ENCODE measurements around the gene FAM114A1. TPM values are rescaled to one million over a fixed set of nuclear protein-coding genes. Genes with fewer than 3 reads are reported as not detected.

Gene FAM114A1
- polyA plus RNA-seq, 1 donor from 2014 or later: not detected

DNA sequence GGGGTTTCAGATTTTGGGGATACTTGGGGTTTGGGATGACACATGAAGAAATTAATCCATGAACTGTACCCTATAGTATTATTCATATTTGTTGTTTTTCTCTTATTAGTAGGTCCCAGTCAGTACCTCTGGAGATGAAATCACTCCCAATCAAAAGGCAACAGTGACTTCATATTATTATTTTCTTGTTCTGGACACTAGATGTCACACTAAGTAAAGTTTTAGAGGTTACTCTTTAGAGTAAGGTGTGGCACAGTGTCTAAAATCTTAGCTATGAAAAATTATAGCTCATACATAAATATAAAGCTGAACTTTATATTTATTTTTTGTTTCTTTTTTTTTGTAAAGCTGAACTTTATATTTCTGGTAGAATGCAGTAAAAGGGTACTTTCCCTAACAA is 35.1 kb downstream of the FAM114A1 start:
- Histone ChIP-seq H3K36me3 (ENCODE audit: insufficient read depth, low read length) (no peaks in the 10 kb centered on the region), H3F3A (ENCODE audit: insufficient read depth, low read length, poor library complexity, severe bottlenecking) (no peaks in the 10 kb centered on the region), H3K27me3 (ENCODE audit: insufficient read depth, low read depth, low read length) (no peaks in the 10 kb centered on the region), H4K20me1 (ENCODE audit: insufficient read depth) (no peaks in the 10 kb centered on the region), H3K4me2 (ENCODE audit: low read length) (no peak overlapping the region), H3K9ac (ENCODE audit: low read length) (no peak overlapping the region), H3K9me3 (ENCODE audit: low read length) (no peaks in the 10 kb centered on the region), H3K9me2 (ENCODE audit: insufficient read depth, low read length) (no peaks in the 10 kb centered on the region), H3K4me3 (ENCODE audit: low read length) (no peak overlapping the region), H3K79me2 (replicated peaks; ENCODE audit: insufficient read depth, low read length) (no peaks in the 10 kb centered on the region), H2AFZ (ENCODE audit: low read depth, low read length) (no peak overlapping the region), H3K27ac (ENCODE audit: low read length) (no peak overlapping the region)
- TF ChIP-seq, protein P1, sequence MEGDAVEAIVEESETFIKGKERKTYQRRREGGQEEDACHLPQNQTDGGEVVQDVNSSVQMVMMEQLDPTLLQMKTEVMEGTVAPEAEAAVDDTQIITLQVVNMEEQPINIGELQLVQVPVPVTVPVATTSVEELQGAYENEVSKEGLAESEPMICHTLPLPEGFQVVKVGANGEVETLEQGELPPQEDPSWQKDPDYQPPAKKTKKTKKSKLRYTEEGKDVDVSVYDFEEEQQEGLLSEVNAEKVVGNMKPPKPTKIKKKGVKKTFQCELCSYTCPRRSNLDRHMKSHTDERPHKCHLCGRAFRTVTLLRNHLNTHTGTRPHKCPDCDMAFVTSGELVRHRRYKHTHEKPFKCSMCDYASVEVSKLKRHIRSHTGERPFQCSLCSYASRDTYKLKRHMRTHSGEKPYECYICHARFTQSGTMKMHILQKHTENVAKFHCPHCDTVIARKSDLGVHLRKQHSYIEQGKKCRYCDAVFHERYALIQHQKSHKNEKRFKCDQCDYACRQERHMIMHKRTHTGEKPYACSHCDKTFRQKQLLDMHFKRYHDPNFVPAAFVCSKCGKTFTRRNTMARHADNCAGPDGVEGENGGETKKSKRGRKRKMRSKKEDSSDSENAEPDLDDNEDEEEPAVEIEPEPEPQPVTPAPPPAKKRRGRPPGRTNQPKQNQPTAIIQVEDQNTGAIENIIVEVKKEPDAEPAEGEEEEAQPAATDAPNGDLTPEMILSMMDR (IDR thresholded peaks at IDR 0.05; ENCODE audit: poor library complexity, severe bottlenecking): peak; percentile 78
- peak; percentile 85 for TF ChIP-seq RAD21 (conservative IDR thresholded peaks at IDR 0.05)
- TF ChIP-seq EZH2 (IDR thresholded peaks at IDR 0.05; ENCODE audit: borderline replicate concordance, insufficient read depth, low read length, poor library complexity, severe bottlenecking): no peak
- peak; percentile 86 for TF ChIP-seq SMC3 (conservative IDR thresholded peaks at IDR 0.05; ENCODE audit: poor library complexity)
- no peak for TF ChIP-seq TAF1 (IDR thresholded peaks at IDR 0.05; ENCODE audit: low read depth)
- no peak for TF ChIP-seq EP300 (conservative IDR thresholded peaks at IDR 0.05; ENCODE audit: poor library complexity, severe bottlenecking)
- TF ChIP-seq MXI1 (conservative IDR thresholded peaks at IDR 0.05; ENCODE audit: poor library complexity, severe bottlenecking): no peak
- TF ChIP-seq POLR2AphosphoS5 (IDR thresholded peaks at IDR 0.05): no peak
- TF ChIP-seq, protein P2, sequence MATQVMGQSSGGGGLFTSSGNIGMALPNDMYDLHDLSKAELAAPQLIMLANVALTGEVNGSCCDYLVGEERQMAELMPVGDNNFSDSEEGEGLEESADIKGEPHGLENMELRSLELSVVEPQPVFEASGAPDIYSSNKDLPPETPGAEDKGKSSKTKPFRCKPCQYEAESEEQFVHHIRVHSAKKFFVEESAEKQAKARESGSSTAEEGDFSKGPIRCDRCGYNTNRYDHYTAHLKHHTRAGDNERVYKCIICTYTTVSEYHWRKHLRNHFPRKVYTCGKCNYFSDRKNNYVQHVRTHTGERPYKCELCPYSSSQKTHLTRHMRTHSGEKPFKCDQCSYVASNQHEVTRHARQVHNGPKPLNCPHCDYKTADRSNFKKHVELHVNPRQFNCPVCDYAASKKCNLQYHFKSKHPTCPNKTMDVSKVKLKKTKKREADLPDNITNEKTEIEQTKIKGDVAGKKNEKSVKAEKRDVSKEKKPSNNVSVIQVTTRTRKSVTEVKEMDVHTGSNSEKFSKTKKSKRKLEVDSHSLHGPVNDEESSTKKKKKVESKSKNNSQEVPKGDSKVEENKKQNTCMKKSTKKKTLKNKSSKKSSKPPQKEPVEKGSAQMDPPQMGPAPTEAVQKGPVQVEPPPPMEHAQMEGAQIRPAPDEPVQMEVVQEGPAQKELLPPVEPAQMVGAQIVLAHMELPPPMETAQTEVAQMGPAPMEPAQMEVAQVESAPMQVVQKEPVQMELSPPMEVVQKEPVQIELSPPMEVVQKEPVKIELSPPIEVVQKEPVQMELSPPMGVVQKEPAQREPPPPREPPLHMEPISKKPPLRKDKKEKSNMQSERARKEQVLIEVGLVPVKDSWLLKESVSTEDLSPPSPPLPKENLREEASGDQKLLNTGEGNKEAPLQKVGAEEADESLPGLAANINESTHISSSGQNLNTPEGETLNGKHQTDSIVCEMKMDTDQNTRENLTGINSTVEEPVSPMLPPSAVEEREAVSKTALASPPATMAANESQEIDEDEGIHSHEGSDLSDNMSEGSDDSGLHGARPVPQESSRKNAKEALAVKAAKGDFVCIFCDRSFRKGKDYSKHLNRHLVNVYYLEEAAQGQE (IDR thresholded peaks at IDR 0.05; ENCODE audit: borderline replicate concordance): no peak

DNA sequence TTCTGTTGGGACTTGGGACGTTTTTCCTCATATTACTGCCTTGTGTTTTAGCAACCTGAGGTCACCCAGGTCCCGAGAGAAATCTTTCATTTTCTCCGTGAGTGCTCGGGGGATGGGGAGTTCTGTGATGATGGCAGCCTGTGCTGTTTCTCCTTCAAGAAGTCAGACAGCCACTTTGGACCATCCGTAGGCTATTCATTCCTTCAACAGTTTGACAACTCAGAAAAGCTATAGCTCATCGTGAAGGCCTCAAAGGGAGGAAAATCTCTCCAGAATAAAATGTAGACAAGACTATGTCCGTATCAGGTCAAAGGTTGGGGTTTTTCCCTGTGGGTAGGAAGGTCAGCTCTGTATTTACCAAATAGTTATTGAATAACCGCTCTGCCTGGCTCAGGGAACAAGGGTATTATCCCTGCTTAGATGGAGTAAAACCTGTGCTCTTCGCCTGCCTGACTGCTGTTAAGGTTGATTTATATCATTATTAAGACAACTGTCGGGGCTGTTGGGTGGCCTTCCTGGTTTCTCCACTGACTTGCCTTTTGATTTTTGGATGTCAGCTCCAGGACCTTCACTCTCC is 36.6 kb downstream of the FAM114A1 start:
- Histone ChIP-seq H2AFZ (ENCODE audit: low read depth, low read length) (no peak overlapping the region), H4K20me1 (ENCODE audit: insufficient read depth) (no peaks in the 10 kb centered on the region), H3K9me2 (ENCODE audit: insufficient read depth, low read length) (no peaks in the 10 kb centered on the region), H3K36me3 (ENCODE audit: insufficient read depth, low read length) (no peaks in the 10 kb centered on the region), H3K27ac (ENCODE audit: low read length) (no peak overlapping the region), H3K4me3 (ENCODE audit: low read length) (no peak overlapping the region), H3K79me2 (replicated peaks; ENCODE audit: insufficient read depth, low read length) (no peaks in the 10 kb centered on the region), H3K9me3 (ENCODE audit: low read length) (no peaks in the 10 kb centered on the region), H3F3A (ENCODE audit: insufficient read depth, low read length, poor library complexity, severe bottlenecking) (no peaks in the 10 kb centered on the region), H3K9ac (ENCODE audit: low read length) (no peak overlapping the region), H3K27me3 (ENCODE audit: insufficient read depth, low read depth, low read length) (no peaks in the 10 kb centered on the region), H3K4me2 (ENCODE audit: low read length) (no peak overlapping the region)
- TF ChIP-seq EZH2 (IDR thresholded peaks at IDR 0.05; ENCODE audit: borderline replicate concordance, insufficient read depth, low read length, poor library complexity, severe bottlenecking) (no peak), RAD21 (conservative IDR thresholded peaks at IDR 0.05) (no peak), MXI1 (conservative IDR thresholded peaks at IDR 0.05; ENCODE audit: poor library complexity, severe bottlenecking) (no peak)
